Motor neuron (in vitro differentiated cells): ENCODE data around the gene TNNT2. TPM values are rescaled to one million over a fixed set of nuclear protein-coding genes. Genes with fewer than 3 reads are reported as not detected.

ENCODE experiments used
- ATAC-seq, 8 experiments: fragments of 200-7000 bp; cut with Tn5 transposase; replicated peaks in 6 of 8; 2 replicates each; pipeline ENCODE4 v1.8.0; 2021; ENCODE audit warnings: mild to moderate bottlenecking in 8 of 8, moderate library complexity in 8 of 8
- H3K27ac ChIP-seq, 2 donors: fragments of 250-450 bp; sonication (Bioruptor Pico); 2 replicates each; pipeline ENCODE4 v1.9.0; 2021; ENCODE audit warnings: antibody characterized with exemption in 2 of 2, mild to moderate bottlenecking in 2 of 2, moderate library complexity in 1 of 2
- H3K4me1 ChIP-seq, 2 donors: fragments of 250-450 bp; sonication (Bioruptor Pico); replicated peaks in 1 of 2; 2 replicates each; pipeline ENCODE4 v1.6.1; 2021; ENCODE audit warnings: antibody characterized with exemption in 2 of 2, mild to moderate bottlenecking in 2 of 2, moderate library complexity in 1 of 2
- H3K4me3 ChIP-seq, 5 donors: fragments of 250-450 bp; sonication (Bioruptor Pico); 2 replicates each; pipeline ENCODE4 v1.9.0; 2021; ENCODE audit warnings: antibody characterized with exemption in 5 of 5, mild to moderate bottlenecking in 5 of 5, moderate library complexity in 4 of 5
- WGBS, 10 experiments: fragments of 450-650 bp; shearing (Covaris generic); methylation state at CpG; one replicate each; pipeline ENCODE4 v1.0.0; 2022; 5-methylcytosine and 5-hydroxymethylcytosine counted together
- in situ Hi-C, 9 experiments: fragments of 400-800 bp; cut with MboI; loops; one replicate each; pipeline ENCODE4 v1.15.0; 2021; ENCODE audit warnings: low sequenced_read_pairs in 9 of 9, low pct_unique_long_range_greater_than_20kb in 2 of 9; ENCODE audit not compliant: unreplicated experiment in 9 of 9
- total RNA-seq, 8 experiments: library from RNA; unstranded; fragments of 300-600 nt; gene quantifications; 2 replicates each; pipeline versions ENCODE4 v1.2.3 to v1.2.4, GENCODE V29; 2022

Gene TNNT2
- total RNA-seq, 8 experiments from 2014 or later, result 0.14 to 2.7 (median 0.59) TPM; not detected in 1

- Histone ChIP-seq H3K4me1 (no peaks in the 10 kb centered on the region), H3K27ac (no peak overlapping the region), H3K4me3 (no peak overlapping the region)
- 33 to 100% (median 79%) methylated on average over 1 to 9 of the region's 12 CpGs; no CpG with 5 or more reads in 4 of the 10 experiments for WGBS, 10 experiments
- ATAC-seq, result no peak
- in situ Hi-C loops, result no loop called here
These were observed 54.6 kb downstream of the TNNT2 start for GRCh38 chr1:201322653-201323510.

GRCh38 chr1:201321826-201322390, 55.6 kb downstream of the TNNT2 start:
- 59 to 94% (median 85%) methylated on average over 2 to 11 of the region's 15 CpGs; no CpG with 5 or more reads in 4 of the 10 experiments for WGBS, 10 experiments
- Histone ChIP-seq H3K4me3 (no peak overlapping the region), H3K4me1 (no peaks in the 10 kb centered on the region), H3K27ac (no peak overlapping the region)
- in situ Hi-C loops, result no loop called here
- ATAC-seq, result no peak

DNA sequence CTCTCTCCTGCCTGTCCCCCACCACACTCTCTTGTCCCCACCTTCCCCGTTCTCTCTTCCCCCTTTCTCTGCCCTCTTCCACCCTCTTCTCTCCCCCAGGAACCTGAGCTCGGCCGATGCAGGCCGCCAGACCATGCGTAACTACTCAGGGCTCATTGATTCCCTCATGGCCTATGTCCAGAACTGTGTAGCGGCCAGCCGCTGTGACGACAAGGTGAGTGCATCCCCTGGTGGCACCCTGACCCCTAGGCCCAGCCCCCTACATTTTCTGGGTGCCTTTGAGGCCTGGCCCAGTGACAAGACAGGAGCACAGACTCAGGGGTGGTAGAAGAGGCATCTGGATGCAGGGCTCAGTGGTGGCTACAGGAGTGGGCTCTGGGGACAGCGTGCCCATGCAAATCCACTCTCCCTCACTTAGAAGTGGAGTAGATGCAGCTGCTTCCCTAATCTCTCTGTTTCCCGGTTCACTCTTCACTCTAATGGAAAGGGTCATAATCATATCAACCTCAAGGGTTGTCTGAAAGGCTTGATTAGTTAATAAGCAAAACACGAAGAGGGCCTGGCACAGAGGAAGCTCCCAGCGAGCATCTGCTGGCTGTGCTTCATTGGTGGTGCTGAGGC, 57.2 kb downstream of the TNNT2 start:
- no peaks in the 10 kb centered on the region for H3K4me1 ChIP-seq
- no peak overlapping the region for H3K4me3 ChIP-seq
- ATAC-seq, result no peak
- no peak overlapping the region for H3K27ac ChIP-seq
- 28 to 100% (median 83%) methylated on average over 1 to 5 of the region's 12 CpGs; no CpG with 5 or more reads in 3 of the 10 experiments for WGBS, 10 experiments
- in situ Hi-C loops, result no loop called here

GRCh38 chr1:201319631-201320030, 57.8 kb downstream of the TNNT2 start:
- WGBS, 10 experiments, result 20 to 92% (median 73%) methylated on average over 1 to 6 of the region's 6 CpGs; no CpG with 5 or more reads in 6 of the 10 experiments

DNA sequence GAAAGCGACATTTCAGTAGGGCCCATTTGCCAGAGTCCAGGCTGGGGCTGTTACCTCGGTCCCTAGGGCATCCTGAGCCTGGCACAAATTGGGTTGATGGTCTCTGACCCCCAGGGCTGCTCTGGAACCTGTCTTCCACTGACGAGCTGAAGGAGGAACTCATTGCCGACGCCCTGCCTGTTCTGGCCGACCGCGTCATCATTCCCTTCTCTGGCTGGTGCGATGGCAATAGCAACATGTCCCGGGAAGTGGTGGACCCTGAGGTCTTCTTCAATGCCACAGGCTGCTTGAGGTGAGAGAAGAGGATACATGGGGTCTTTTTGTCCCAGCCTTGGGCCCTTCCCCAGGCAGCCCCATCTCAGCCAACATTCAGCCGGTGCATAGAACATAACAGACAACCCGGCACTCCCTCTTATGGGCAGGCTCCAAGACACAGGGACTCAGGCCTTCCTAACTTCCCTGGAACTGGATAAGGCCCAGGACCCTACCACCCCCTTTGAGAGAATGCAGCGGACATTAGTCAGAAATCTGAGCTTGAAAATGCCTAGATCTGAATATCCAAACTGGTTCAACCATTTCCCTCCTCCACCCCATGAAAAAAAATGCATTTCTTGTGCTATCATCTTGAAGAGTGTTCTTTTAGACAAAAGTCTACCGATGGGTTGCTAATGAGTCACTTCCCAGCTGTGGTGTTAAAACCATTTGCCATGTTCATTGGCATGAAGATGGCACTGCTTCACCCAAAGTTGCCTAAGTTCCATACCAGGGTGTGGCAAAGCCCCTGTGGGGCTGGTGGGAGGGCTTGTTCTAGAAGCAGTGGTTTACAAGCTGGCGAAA, 58.8 kb downstream of the TNNT2 start:
- WGBS, 10 experiments, result 63 to 100% (median 74%) methylated on average over 1 to 12 of the region's 15 CpGs; no CpG with 5 or more reads in 1 of the 10 experiments
- H3K4me1 ChIP-seq, result no peaks in the 10 kb centered on the region
- no peak overlapping the region for H3K4me3 ChIP-seq
- in situ Hi-C loops, result no loop called here
- ATAC-seq, result no peak
- H3K27ac ChIP-seq, result no peak overlapping the region

More at GRCh38 chr1:201319631-201320030, 57.8 kb downstream of the TNNT2 start:
- no peak overlapping the region for H3K4me3 ChIP-seq
- ATAC-seq, result no peak
- no peaks in the 10 kb centered on the region for H3K4me1 ChIP-seq
- in situ Hi-C loops, result no loop called here
- no peak overlapping the region for H3K27ac ChIP-seq

DNA sequence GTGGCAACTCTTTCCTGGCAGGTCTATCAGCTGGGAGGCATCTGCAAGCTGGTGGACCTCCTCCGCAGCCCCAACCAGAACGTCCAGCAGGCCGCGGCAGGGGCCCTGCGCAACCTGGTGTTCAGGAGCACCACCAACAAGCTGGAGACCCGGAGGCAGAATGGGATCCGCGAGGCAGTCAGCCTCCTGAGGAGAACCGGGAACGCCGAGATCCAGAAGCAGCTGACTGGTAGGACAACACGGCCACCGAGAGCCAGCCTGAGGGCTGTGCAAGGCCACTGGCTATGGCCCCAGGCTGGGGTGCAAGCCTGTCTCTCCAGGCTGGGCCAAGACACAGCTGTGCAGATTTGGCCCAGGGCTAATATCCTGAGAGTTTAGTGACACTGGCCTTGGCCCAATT, 59.9 kb downstream of the TNNT2 start:
- Histone ChIP-seq H3K27ac (no peak overlapping the region), H3K4me3 (no peak overlapping the region), H3K4me1 (no peaks in the 10 kb centered on the region)
- 87 to 91% (median 89%) methylated on average over 7 to 13 of the region's 13 CpGs; no CpG with 5 or more reads in 7 of the 10 experiments for WGBS, 10 experiments
- no peak for ATAC-seq
- in situ Hi-C loops, result no loop called here

GRCh38 chr1:201316556-201316955, 60.9 kb downstream of the TNNT2 start:
- 59 to 100% (median 73%) methylated on average over 1 to 3 of the region's 5 CpGs; no CpG with 5 or more reads in 4 of the 10 experiments for WGBS, 10 experiments
- H3K4me3 ChIP-seq, result no peak overlapping the region
- H3K4me1 ChIP-seq, result no peaks in the 10 kb centered on the region
- H3K27ac ChIP-seq, result no peak overlapping the region
- no peak for ATAC-seq
- in situ Hi-C loops, result no loop called here

- in situ Hi-C loops, result no loop called here
- Histone ChIP-seq H3K4me1 (peaks cover 8 to 19% of the 10 kb centered on the region in 2 donors), H3K27ac (no peak overlapping the region), H3K4me3 (no peak overlapping the region)
- 76 to 100% (median 100%) methylated on average over 1 to 11 of the region's 16 CpGs; no CpG with 5 or more reads in 5 of the 10 experiments for WGBS, 10 experiments
- no peak for ATAC-seq
These were observed 64.4 kb downstream of the TNNT2 start for GRCh38 chr1:201313086-201313485.

- WGBS, 10 experiments, result 57 to 100% (median 84%) methylated on average over 2 to 7 of the region's 7 CpGs; no CpG with 5 or more reads in 2 of the 10 experiments
- ATAC-seq, result no peak
- H3K27ac ChIP-seq, result no peak overlapping the region
- in situ Hi-C loops, result no loop called here
- peaks cover 8 to 20% of the 10 kb centered on the region in 2 donors for H3K4me1 ChIP-seq
- H3K4me3 ChIP-seq, result no peak overlapping the region
These were observed 65.2 kb downstream of the TNNT2 start for GRCh38 chr1:201312298-201312697.

DNA sequence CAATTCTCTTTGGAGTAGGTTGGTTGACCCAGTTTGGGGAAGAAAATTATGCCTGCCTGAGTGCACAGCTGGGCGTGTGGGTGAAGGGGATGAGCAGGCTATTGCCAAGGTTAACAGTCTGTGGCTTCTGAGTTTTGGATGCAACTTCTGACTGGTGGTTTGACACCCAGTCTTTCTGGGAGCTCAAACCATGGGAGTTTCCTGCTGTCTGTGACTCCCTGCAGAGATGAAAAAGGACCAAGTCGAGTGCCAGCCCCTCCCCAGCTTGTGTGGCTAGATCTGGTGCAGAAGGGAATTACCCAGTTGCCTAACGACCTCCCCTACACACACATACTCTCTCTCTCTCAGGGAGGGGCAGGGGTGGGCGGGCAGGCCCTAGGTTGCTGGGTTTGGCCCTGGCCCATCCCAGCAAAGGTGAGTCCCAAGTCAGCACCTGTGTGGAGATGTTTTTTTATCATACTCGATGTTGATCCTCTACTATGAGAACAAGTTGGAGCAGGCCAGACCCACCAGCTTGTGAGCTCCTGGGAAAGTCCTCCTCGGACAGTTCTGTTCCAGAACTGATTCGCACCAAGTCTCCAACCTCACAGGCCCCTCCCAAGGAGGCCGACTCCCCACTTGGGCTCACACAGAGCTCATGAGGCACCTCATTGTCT, 66.0 kb downstream of the TNNT2 start:
- in situ Hi-C loops, result no loop called here
- H3K4me1 ChIP-seq, result peaks cover 8 to 20% of the 10 kb centered on the region in 2 donors
- ATAC-seq, result peak in 2 of 8 experiments; percentile 1 to 2
- no peak overlapping the region for H3K27ac ChIP-seq
- WGBS, 10 experiments, result 10 to 100% (median 53%) methylated on average over 1 to 5 of the region's 8 CpGs; no CpG with 5 or more reads in 4 of the 10 experiments
- no peak overlapping the region for H3K4me3 ChIP-seq

GRCh38 chr1:201310986-201311355, 66.5 kb downstream of the TNNT2 start:
- H3K4me3 ChIP-seq, result no peak overlapping the region
- in situ Hi-C loops, result no loop called here
- H3K27ac ChIP-seq, result no peak overlapping the region
- ATAC-seq, result peak in 3 of 8 experiments; percentile 52 to 86 (median 52)
- peaks cover 8 to 20% of the 10 kb centered on the region in 2 donors for H3K4me1 ChIP-seq
- 0 to 100% (median 88%) methylated on average over 1 to 4 of the region's 4 CpGs; no CpG with 5 or more reads in 4 of the 10 experiments for WGBS, 10 experiments
